ENCODE results near the gene BTN1A1.
"Not testable (repeated sequence)": the region's sequence is repeated elsewhere in the genome, so short reads cannot be mapped to it uniquely, and the experiment has no call there.

Gene BTN1A1

DNA sequence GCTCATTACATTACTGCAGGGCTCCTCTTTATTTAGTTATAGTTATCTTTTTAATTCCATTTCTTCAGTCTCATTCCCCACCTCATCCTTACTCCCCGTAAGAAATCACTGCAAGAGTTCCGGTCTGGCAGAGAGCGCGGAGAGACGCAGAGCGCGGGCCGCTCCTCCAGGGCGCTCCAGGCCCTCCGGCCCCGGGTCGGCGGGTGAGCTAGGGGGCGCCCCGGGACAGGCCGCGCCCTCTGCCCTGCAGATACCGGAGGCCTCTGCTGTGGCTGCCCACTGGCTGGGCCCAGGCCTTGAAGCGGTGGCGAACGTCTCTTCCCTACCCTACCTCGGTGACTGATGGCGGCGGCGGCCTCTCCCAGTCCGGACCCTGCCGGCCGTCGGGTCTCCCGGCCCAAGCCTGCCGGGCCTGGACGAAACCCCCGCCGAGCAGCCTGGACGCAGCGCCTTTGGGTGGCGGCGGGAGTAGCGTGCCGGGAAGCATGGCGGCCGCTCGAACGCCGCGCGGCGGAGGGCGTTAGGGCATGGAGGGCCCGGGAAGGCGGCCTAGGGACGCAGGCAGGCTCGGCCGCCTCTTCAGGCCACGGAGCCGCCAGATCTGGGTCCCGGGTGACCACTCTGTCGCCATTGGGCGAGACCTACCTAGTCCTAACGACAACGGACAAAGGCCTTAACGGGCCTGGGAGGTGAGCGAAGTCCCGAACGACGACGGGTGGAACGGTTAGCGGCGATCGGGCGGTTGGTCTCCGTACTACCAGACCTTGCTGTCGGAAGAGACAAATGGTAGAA lies 21.7 kb downstream of the BTN1A1 start:
- no peak for TF ChIP-seq TCF4 (CRISPR knock-in tag; IDR thresholded peaks at IDR 0.05; ENCODE audit: borderline replicate concordance)
- TF ChIP-seq, protein P1, sequence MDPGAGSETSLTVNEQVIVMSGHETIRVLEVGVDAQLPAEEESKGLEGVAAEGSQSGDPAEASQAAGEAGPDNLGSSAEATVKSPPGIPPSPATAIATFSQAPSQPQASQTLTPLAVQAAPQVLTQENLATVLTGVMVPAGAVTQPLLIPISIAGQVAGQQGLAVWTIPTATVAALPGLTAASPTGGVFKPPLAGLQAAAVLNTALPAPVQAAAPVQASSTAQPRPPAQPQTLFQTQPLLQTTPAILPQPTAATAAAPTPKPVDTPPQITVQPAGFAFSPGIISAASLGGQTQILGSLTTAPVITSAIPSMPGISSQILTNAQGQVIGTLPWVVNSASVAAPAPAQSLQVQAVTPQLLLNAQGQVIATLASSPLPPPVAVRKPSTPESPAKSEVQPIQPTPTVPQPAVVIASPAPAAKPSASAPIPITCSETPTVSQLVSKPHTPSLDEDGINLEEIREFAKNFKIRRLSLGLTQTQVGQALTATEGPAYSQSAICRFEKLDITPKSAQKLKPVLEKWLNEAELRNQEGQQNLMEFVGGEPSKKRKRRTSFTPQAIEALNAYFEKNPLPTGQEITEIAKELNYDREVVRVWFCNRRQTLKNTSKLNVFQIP (CRISPR knock-in tag; IDR thresholded peaks at IDR 0.05; ENCODE audit: borderline replicate concordance, low read depth), result no peak
- no peak for TF ChIP-seq TOX (CRISPR knock-in tag; IDR thresholded peaks at IDR 0.05; ENCODE audit: borderline replicate concordance)
- TF ChIP-seq ZFP3 (CRISPR knock-in tag; IDR thresholded peaks at IDR 0.05), result no peak
- TF ChIP-seq ESRRG (CRISPR knock-in tag; IDR thresholded peaks at IDR 0.05), result no peak
- TF ChIP-seq, protein P2, sequence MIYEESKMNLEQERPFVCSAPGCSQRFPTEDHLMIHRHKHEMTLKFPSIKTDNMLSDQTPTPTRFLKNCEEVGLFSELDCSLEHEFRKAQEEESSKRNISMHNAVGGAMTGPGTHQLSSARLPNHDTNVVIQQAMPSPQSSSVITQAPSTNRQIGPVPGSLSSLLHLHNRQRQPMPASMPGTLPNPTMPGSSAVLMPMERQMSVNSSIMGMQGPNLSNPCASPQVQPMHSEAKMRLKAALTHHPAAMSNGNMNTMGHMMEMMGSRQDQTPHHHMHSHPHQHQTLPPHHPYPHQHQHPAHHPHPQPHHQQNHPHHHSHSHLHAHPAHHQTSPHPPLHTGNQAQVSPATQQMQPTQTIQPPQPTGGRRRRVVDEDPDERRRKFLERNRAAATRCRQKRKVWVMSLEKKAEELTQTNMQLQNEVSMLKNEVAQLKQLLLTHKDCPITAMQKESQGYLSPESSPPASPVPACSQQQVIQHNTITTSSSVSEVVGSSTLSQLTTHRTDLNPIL (CRISPR knock-in tag; IDR thresholded peaks at IDR 0.05; ENCODE audit: low read depth), result no peak
- TF ChIP-seq ZFP30 (CRISPR knock-in tag; IDR thresholded peaks at IDR 0.05), result no peak
- peak; percentile 89 for ATAC-seq

- ATAC-seq, result not testable (repeated sequence)
These were observed 22.6 kb downstream of the BTN1A1 start for GRCh38 chr6:26522486-26523228.

GRCh38 chr6:26524314-26524713 lies 24.2 kb downstream of the BTN1A1 start:
- not testable (repeated sequence) for ATAC-seq

GRCh38 chr6:26524722-26525370 lies 24.7 kb downstream of the BTN1A1 start:
- no peak for ATAC-seq
- TF ChIP-seq SNAI2 (CRISPR knock-in tag; IDR thresholded peaks at IDR 0.05) (no peak), RARB (CRISPR knock-in tag; IDR thresholded peaks at IDR 0.05) (no peak), ISL1 (CRISPR knock-in tag; IDR thresholded peaks at IDR 0.05) (no peak), PPARA (CRISPR knock-in tag; IDR thresholded peaks at IDR 0.05; ENCODE audit: borderline replicate concordance) (no peak), GLIS3 (CRISPR knock-in tag; IDR thresholded peaks at IDR 0.05) (no peak), CSDC2 (CRISPR knock-in tag; IDR thresholded peaks at IDR 0.05) (no peak), BACH2 (CRISPR knock-in tag; IDR thresholded peaks at IDR 0.05; ENCODE audit: borderline replicate concordance) (no peak), ZNF70 (CRISPR knock-in tag; IDR thresholded peaks at IDR 0.05) (no peak), ZNF565 (CRISPR knock-in tag; conservative IDR thresholded peaks at IDR 0.05; ENCODE audit: low read depth) (no peak), ESRRG (CRISPR knock-in tag; IDR thresholded peaks at IDR 0.05) (no peak), ZC3H10 (CRISPR knock-in tag; IDR thresholded peaks at IDR 0.05) (no peak)
- TF ChIP-seq, protein P2 (CRISPR knock-in tag; IDR thresholded peaks at IDR 0.05; ENCODE audit: low read depth), result no peak
- TF ChIP-seq, protein P1 (CRISPR knock-in tag; IDR thresholded peaks at IDR 0.05; ENCODE audit: borderline replicate concordance, low read depth), result no peak

DNA sequence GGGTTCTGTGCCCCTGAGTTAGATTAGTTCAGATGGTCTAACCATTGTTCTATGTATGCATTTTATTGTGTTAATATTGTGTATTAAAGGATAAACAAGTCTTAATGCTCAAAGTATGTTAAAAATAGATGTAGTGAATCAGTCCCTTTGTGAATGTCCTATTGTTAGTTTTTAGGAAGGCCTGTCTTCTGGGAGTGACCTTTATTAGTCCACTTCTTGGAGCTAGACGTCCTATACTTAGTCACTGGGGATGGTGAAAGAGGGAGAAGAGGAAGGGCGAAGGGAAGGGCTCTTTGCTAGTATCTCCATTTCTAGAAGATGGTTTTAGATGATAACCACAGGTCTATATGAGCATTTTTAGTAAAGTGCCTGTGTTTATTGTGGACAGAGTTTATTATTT lies 25.7 kb downstream of the BTN1A1 start:
- no peak for TF ChIP-seq TOX (CRISPR knock-in tag; IDR thresholded peaks at IDR 0.05; ENCODE audit: borderline replicate concordance)
- TF ChIP-seq, protein P1 (CRISPR knock-in tag; IDR thresholded peaks at IDR 0.05; ENCODE audit: borderline replicate concordance, low read depth), result no peak
- no peak for TF ChIP-seq BACH2 (CRISPR knock-in tag; IDR thresholded peaks at IDR 0.05; ENCODE audit: borderline replicate concordance)
- TF ChIP-seq ESRRG (CRISPR knock-in tag; IDR thresholded peaks at IDR 0.05), result no peak
- no peak for TF ChIP-seq ZNF8 (CRISPR knock-in tag; IDR thresholded peaks at IDR 0.05)
- TF ChIP-seq ZFP3 (CRISPR knock-in tag; IDR thresholded peaks at IDR 0.05), result no peak
- TF ChIP-seq, protein P3, sequence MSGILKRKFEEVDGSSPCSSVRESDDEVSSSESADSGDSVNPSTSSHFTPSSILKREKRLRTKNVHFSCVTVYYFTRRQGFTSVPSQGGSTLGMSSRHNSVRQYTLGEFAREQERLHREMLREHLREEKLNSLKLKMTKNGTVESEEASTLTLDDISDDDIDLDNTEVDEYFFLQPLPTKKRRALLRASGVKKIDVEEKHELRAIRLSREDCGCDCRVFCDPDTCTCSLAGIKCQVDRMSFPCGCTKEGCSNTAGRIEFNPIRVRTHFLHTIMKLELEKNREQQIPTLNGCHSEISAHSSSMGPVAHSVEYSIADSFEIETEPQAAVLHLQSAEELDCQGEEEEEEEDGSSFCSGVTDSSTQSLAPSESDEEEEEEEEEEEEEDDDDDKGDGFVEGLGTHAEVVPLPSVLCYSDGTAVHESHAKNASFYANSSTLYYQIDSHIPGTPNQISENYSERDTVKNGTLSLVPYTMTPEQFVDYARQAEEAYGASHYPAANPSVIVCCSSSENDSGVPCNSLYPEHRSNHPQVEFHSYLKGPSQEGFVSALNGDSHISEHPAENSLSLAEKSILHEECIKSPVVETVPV (CRISPR knock-in tag; IDR thresholded peaks at IDR 0.05), result no peak
- no peak for TF ChIP-seq ISL1 (CRISPR knock-in tag; IDR thresholded peaks at IDR 0.05)
- no peak for ATAC-seq
